BJ (cell line): Measurements from ENCODE around the gene DNAH8. TPM values are rescaled to one million over a fixed set of nuclear protein-coding genes. Genes with fewer than 3 reads are reported as not detected.

ENCODE experiments used
- CTCF ChIA-PET: fragments of 350-600 bp; formaldehyde crosslinking; extraction: SDS; loops from one replicate; lab custom pipeline; 2021; ENCODE audit warnings: antibody characterized with exemption, inconsistent platforms; lab: Yijun Ruan, JAX
- POLR2A ChIA-PET: fragments of 300-600 bp; sonication (Branson Sonifier 250); formaldehyde crosslinking; extraction: SDS; loops from one replicate; lab custom pipeline; 2021; ENCODE audit warnings: antibody characterized with exemption; lab: Charles Lee
- DNase-seq: peaks from one replicate; pipeline ENCODE4 v3.0.0-alpha.2; 2011; ENCODE audit warnings: low read depth
- H3K27me3 ChIP-seq: 2 replicates; pipeline ENCODE4 v1.6.0; 2011; ENCODE audit warnings: low read length; ENCODE audit not compliant: control insufficient read depth, insufficient read depth
- H3K36me3 ChIP-seq: 2 replicates; pipeline ENCODE4 v1.5.1; 2011; ENCODE audit warnings: low read length; ENCODE audit not compliant: control insufficient read depth, insufficient read depth
- H3K4me3 ChIP-seq: 2 replicates; pipeline ENCODE4 v1.5.1; 2011; ENCODE audit warnings: low read depth, mild to moderate bottlenecking, control low read depth, low read length
- CTCF ChIP-seq: IDR thresholded peaks from 2 replicates; pipeline ENCODE4 v1.5.1; 2011; ENCODE audit warnings: low read depth, mild to moderate bottlenecking, control low read depth, inconsistent platforms, low read length, moderate library complexity; ENCODE audit not compliant: insufficient read depth
- polyA plus RNA-seq: library from polyadenylated mRNA; depleted of rRNA; stranded (reverse); fragments of >200 nt; gene quantifications from 2 replicates; pipeline ENCODE4 v1.2.3, GENCODE V29; 2011

DNAH8 gene
- polyA plus RNA-seq, 1 experiment = not detected

- TF ChIP-seq CTCF = no peak
- no peak overlapping the region for H3K4me3 ChIP-seq
- no peaks in the 10 kb centered on the region; the same call in 1 of the 2 replicates for H3K27me3 ChIP-seq
- H3K36me3 ChIP-seq = no peaks in the 10 kb centered on the region
- CTCF ChIA-PET = no interaction called here
- POLR2A ChIA-PET = no interaction called here
- DNase-seq = no peak
These were observed 13.6 kb upstream of the DNAH8 start for GRCh38 chr6:38701551-38701950.

GRCh38 chr6:38702558-38703397, 12.3 kb upstream of the DNAH8 start, which contains the start of gene GLO1:
Gene GLO1 (minus strand): TSS chr6:38703145. CDS start chr6:38703054, 91 bp downstream.
- Histone ChIP-seq H3K27me3 (no peaks in the 10 kb centered on the region; the same call in 1 of the 2 replicates), H3K36me3 (no peaks in the 10 kb centered on the region), H3K4me3 (peak within 1 kb of the TSS; percentile 70)
- ChIA-PET POLR2A (interaction anchor here (0.6 to 0.7 kb wide), 3 partner anchors 26 to 1412 kb away, joined by 6 to 8 read pairs (median 6); no protein-coding TSS in a partner anchor), CTCF (interaction anchor here (0.6 to 0.7 kb wide), 2 partner anchors 10 to 133 kb away, joined by 3 read pairs; no protein-coding TSS in a partner anchor)
- DNase-seq = peak; percentile 97
- no peak for TF ChIP-seq CTCF

GRCh38 chr6:38703949-38704590, 11.0 kb upstream of the DNAH8 start:
- POLR2A ChIA-PET = no interaction called here
- Histone ChIP-seq H3K36me3 (no peaks in the 10 kb centered on the region), H3K27me3 (no peaks in the 10 kb centered on the region; the same call in 1 of the 2 replicates), H3K4me3 (no peak overlapping the region)
- DNase-seq = no peak
- CTCF ChIA-PET = interaction anchor here (0.7 kb wide), 1 partner anchor 11 kb away, joined by 3 read pairs; no protein-coding TSS in a partner anchor
- no peak for TF ChIP-seq CTCF

GRCh38 chr6:38705924-38706323, 9.2 kb upstream of the DNAH8 start:
- TF ChIP-seq CTCF = no peak
- CTCF ChIA-PET = interaction anchor here (0.9 kb wide), 1 partner anchor 12 kb away, joined by 3 read pairs; no protein-coding TSS in a partner anchor
- no peak for DNase-seq
- POLR2A ChIA-PET = interaction anchor here (0.7 kb wide), 1 partner anchor 731 kb away, joined by 4 read pairs; no protein-coding TSS in a partner anchor
- H3K36me3 ChIP-seq = no peaks in the 10 kb centered on the region
- no peaks in the 10 kb centered on the region; the same call in 1 of the 2 replicates for H3K27me3 ChIP-seq
- no peak overlapping the region for H3K4me3 ChIP-seq

GRCh38 chr6:38708496-38708895, 6.6 kb upstream of the DNAH8 start:
- ChIA-PET CTCF (no interaction called here), POLR2A (no interaction called here)
- H3K4me3 ChIP-seq = no peak overlapping the region
- no peak for DNase-seq
- no peaks in the 10 kb centered on the region for H3K36me3 ChIP-seq
- peaks cover under 1% of the 10 kb centered on the region; the same call in 1 of the 2 replicates for H3K27me3 ChIP-seq
- no peak for TF ChIP-seq CTCF
